HUES64 (cell line): ENCODE measurements around the gene APCDD1L. TPM values are rescaled to one million over a fixed set of nuclear protein-coding genes. Genes with fewer than 3 reads are reported as not detected.

Experiments used
- H3K27ac ChIP-seq: 2 replicates; pipeline ENCODE4 v1.7.0; 2013; ENCODE audit warnings: low read depth, low read length, inconsistent platforms
- H3K27me3 ChIP-seq: 2 replicates; pipeline ENCODE4 v1.6.1; 2013; ENCODE audit warnings: mild to moderate bottlenecking, low read length; ENCODE audit not compliant: insufficient read depth
- H3K36me3 ChIP-seq: 2 replicates; pipeline ENCODE4 v1.6.1; 2013; ENCODE audit warnings: mild to moderate bottlenecking, low read length; ENCODE audit not compliant: insufficient read depth
- H3K4me1 ChIP-seq: 2 replicates; pipeline ENCODE4 v1.6.1; 2013; ENCODE audit warnings: mild to moderate bottlenecking, low read length, moderate library complexity; ENCODE audit not compliant: insufficient read depth
- H3K4me3 ChIP-seq: 2 replicates; pipeline ENCODE4 v1.5.1; 2013; ENCODE audit warnings: mild to moderate bottlenecking, low read length, moderate library complexity
- H3K9ac ChIP-seq: 2 replicates; pipeline ENCODE4 v1.6.1; 2013; ENCODE audit warnings: mild to moderate bottlenecking, low read depth, low read length
- H3K9me3 ChIP-seq: 2 replicates; pipeline ENCODE4 v1.6.1; 2013; ENCODE audit warnings: low read depth, low read length; ENCODE audit not compliant: insufficient read depth
- WGBS: fragments of 150-250, 120-280 bp; methylation state at CpG from one replicate; pipeline ENCODE4 v1.1.7; 2013; ENCODE audit warnings: missing lambda C conversion rate; 5-methylcytosine and 5-hydroxymethylcytosine counted together
- polyA plus RNA-seq, 2 experiments: library from polyadenylated mRNA; stranded (reverse); fragments of 50-300 nt; gene quantifications; one replicate each; pipeline ENCODE4 v1.2.3, GENCODE V29; 2013

APCDD1L gene
- polyA plus RNA-seq (2013, experiment 1 of 2), result 2.1 TPM
- 2.5 TPM for polyA plus RNA-seq (2013, experiment 2 of 2)

DNA sequence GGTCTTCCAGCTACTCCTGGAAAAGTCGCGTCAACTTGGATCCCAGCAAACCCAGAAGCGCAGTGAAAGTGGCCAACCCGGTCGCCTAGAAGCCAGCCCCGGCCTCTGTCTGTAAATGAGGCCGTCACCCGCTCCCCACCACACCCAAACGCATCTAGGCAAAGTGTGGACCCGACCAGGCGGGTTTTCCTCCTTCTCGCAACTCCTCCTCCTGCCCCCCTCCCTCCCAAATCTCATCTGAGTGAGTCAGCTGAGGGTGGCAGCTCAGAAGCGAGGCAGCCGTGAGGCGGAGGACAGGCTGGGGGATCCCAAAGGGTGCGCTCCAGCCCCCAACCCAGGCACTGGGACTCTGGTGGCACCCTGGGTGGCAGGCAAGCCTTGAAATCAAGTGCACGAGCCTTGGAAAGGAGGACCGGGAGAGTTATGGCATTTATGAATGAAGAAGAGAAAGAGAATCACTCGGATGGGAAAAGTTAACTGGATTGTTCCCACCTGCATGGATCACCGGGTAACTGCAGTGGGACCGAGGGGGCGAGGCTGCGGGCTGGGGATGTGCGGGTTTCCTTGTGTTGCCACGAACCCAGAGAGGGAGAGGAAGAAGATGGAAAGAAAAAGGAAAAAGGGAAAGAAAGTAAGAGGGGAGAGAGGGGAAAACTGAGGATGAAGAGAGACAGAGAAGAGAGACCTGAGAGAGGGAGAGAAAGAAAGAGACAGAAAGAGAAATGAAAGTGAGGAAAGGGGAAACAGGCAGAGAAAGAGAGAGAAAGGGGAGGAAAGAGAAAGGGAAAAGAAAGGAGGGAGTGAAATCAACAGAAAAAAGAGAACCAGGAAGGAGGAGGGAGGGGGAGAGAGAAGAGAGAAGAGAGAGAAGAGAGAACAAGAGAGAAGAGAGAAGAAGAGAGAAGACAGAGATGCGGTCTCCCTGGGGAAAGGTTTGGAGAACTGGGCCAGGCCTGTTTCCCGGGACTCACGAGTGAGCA is at the start of gene APCDD1L:
APCDD1L (minus strand) TSS at position 167 of the 980 bp plus-strand sequence. CDS start 692 bp downstream, outside the sequence.
- Histone ChIP-seq H3K36me3 (no peaks in the 10 kb centered on the region), H3K27me3 (peaks cover 57% of the 10 kb centered on the region), H3K9me3 (0 out of 2 replicates have a peak, but pooled peaks cover 2% of the 10 kb centered on the region), H3K27ac (no peak within 1 kb of the TSS), H3K4me1 (no peaks in the 10 kb centered on the region), H3K9ac (no peak within 1 kb of the TSS; the same call in 1 of the 2 replicates), H3K4me3 (peak within 1 kb of the TSS; percentile 61)
- 24% methylated on average over 27 of the region's 28 CpGs for WGBS

DNA sequence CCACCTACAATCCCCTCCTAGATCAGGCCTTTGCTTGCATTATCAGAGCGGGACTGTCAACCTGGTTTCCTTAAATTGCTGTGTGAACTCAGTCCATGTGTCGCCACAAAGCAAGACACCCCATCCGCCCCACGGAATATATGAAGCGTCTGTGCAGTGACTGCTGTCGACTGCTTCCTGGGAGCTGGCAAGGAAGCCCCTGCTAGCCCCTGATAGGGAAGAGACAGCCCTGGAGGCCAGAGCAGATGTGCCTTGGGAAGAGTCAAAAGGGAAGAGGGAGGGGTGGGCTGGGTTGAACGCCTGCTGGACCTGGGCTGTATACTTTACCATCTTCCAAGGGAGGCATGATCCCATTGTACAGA is 44.1 kb upstream of the APCDD1L start:
- WGBS, result 94% methylated on average over 7 of the region's 7 CpGs
- Histone ChIP-seq H3K4me1 (no peaks in the 10 kb centered on the region), H3K27me3 (no peaks in the 10 kb centered on the region), H3K9me3 (no peaks in the 10 kb centered on the region), H3K4me3 (no peak overlapping the region), H3K9ac (no peak overlapping the region), H3K36me3 (no peaks in the 10 kb centered on the region), H3K27ac (no peak overlapping the region)

DNA sequence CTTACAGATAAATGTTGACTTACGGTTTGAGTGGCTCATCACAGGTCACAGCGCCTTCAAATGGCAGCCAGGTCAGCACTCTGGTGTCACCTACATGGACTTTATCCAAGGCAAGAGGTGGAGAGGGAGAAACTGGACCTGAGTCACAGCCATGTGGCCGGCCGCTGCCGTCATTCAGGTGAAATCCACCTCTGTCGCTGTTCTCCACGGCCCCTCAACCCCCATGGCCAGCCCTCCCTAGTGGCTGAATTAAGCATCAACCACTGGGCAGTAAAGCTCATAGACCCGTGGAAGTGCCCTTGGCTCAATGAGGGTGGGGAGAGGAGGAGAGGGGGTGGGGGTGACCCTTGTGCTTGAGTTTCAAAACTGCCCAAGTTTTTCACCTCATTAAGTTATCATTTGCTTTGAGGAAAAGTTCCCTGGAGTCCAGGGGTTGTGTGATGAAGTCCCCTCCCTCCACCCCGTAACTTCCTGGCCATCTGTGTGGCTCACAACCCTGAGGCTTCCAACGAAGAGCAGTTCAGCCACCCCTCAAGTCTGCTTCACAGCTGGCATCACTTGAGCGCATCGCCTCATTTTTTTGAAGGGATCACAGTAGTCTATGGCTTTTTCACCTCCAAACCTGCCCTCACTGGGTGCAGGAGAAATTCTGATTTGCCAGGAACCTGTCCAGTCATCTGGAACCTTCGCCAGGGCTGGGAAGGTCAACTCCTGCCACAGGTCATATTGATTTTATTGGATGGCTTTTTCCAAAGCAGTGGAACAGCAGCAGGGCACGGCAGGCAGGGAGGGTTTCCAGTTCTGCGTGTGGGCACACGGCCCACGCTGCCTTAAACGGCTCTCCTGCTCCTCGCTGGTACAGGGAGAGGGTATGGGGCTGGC is 43.5 kb upstream of the APCDD1L start:
- Histone ChIP-seq H3K4me1 (no peaks in the 10 kb centered on the region), H3K9ac (no peak overlapping the region), H3K36me3 (no peaks in the 10 kb centered on the region), H3K4me3 (no peak overlapping the region), H3K27me3 (no peaks in the 10 kb centered on the region), H3K27ac (no peak overlapping the region), H3K9me3 (no peaks in the 10 kb centered on the region)
- WGBS, result 90% methylated on average over 19 of the region's 19 CpGs

DNA sequence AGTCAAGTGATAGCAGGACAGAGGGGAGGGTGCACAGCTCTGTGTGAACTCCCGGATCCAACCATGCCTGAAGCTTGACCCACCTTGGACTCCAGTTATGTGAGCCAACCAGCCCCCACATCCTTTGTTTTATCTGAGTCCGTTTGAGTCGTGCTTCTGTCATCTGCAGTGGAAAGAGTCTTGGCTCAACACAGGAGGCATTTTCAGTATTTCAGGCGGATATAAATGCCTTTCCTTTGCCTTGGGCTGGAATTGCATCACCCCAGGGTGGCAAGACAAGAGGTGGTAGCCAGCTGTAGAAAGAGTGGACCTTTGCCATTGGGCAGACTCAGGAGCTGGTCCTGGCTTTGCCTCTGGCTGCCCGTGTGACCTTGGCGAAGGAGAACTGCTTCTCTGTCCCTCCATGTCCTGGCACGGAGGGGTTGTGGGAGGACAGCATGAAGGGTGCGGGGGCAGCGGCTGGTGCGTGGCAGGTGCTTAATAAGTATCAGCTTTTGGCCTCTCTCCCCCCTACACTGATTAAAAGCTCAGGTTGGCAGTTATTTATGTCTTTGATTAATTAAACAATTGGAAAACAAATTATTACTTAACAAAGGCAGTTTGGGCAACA is 42.6 kb upstream of the APCDD1L start:
- Histone ChIP-seq H3K9me3 (no peaks in the 10 kb centered on the region), H3K9ac (no peak overlapping the region), H3K27me3 (no peaks in the 10 kb centered on the region), H3K4me3 (no peak overlapping the region), H3K27ac (no peak overlapping the region), H3K4me1 (no peaks in the 10 kb centered on the region), H3K36me3 (no peaks in the 10 kb centered on the region)
- 94% methylated on average over 9 of the region's 10 CpGs for WGBS

DNA sequence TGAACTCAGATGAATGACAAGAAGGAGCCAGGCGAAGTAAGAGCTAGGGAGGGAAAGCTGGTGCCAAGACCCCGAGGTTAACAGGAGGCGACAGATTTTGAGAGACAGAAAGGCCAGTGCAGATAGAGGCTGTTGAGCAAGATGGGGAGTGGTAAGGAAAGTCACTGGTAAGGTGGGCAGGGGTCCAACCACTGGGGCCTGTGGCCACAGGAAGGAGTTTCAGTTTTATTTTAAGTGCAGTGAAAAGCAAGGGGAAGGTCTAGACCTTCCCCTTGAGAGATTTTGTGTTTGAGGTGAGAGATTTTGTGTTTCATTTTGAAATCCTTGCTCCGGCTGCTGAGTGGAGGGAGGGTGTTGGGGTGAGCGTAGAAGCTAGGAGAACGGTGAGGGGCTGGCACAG is 41.8 kb upstream of the APCDD1L start:
- 94% methylated on average over 6 of the region's 6 CpGs for WGBS
- Histone ChIP-seq H3K9ac (no peak overlapping the region), H3K4me3 (no peak overlapping the region), H3K4me1 (no peaks in the 10 kb centered on the region), H3K9me3 (no peaks in the 10 kb centered on the region), H3K27me3 (no peaks in the 10 kb centered on the region), H3K36me3 (no peaks in the 10 kb centered on the region), H3K27ac (no peak overlapping the region)

DNA sequence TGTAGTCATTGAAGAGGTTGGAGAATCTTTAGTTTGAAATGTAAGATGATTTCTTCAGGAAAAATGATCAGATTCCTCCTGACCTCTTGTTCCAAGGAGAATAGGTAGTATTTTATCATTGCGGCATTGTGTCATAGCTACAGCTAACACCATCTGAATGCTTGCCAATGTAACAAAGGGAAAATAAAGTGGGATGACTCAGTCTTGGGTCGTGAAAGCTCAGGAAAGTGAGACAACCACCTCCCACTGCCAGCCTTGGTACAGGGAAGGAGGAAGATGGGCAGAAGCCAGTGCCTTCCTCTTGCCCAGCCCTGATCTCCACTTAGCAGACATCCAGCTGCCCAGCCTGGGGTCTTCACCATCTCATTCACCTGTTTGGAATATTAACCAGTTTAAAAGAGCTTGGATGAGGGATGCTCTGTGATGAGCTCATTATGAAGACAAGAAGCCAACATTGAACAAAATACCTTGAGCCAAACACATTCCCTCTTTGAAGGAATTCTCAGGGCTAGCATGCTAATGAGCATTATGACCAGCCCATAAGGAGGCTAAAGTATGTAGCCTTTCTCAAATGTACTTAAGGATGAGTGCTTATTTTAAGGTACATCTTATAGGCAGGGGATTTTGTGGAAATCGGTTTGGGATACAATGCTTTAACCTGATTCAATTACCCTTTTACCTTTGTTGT is 40.0 kb upstream of the APCDD1L start:
- no peak overlapping the region for H3K27ac ChIP-seq
- H3K4me3 ChIP-seq, result no peak overlapping the region
- H3K9me3 ChIP-seq, result 0 out of 2 replicates have a peak, but pooled peaks cover 2% of the 10 kb centered on the region
- no peaks in the 10 kb centered on the region for H3K4me1 ChIP-seq
- H3K27me3 ChIP-seq, result no peaks in the 10 kb centered on the region
- WGBS, result 78% methylated on average over 3 of the region's 3 CpGs
- no peak overlapping the region for H3K9ac ChIP-seq
- H3K36me3 ChIP-seq, result no peaks in the 10 kb centered on the region

DNA sequence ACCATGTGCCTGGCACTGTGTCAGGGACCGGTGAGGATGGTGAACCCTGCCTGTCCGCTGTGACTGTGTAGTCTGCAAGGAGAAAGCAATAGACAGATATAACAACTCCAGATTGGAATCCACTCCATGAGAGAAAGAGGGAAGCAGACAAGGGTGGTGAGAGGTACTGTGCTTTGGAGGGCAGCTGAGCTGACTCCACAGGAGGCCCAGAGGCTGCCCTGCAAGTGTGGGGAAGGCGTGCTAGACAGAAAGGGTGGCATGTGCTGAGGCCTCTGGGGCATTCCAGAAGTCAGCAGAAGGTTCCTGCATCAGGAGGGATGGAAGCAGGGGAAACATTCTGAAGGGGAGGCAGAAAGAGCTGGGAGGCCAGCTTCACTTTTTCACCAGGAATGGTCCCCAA is 39.3 kb upstream of the APCDD1L start:
- Histone ChIP-seq H3K4me3 (no peak overlapping the region), H3K4me1 (no peaks in the 10 kb centered on the region), H3K9ac (no peak overlapping the region), H3K27ac (no peak overlapping the region), H3K36me3 (no peaks in the 10 kb centered on the region), H3K9me3 (0 out of 2 replicates have a peak, but pooled peaks cover 2% of the 10 kb centered on the region), H3K27me3 (no peaks in the 10 kb centered on the region)
- 93% methylated on average over 3 of the region's 3 CpGs for WGBS

DNA sequence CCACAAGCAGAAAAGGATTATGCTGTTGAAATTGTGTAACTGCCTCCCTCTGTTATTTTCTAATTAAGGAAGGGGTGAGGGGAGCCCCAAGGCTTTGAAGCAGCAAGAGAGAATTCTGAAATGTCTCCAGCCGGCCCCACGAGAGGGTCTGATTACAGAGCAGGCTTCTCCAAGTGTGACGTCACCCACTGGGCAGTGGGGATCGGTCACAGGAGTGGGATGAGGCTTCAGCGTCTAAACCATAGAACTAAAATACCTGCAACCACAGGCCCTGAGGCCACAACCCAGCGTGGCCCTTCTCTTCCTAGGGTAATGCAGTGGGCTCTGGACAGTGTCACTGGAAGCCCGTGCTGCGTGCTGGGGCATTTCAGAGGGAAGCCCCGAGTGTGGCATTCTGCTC is 38.6 kb upstream of the APCDD1L start:
- no peaks in the 10 kb centered on the region for H3K4me1 ChIP-seq
- H3K9me3 ChIP-seq, result 0 out of 2 replicates have a peak, but pooled peaks cover 2% of the 10 kb centered on the region
- 93% methylated on average over 9 of the region's 9 CpGs for WGBS
- no peak overlapping the region for H3K4me3 ChIP-seq
- H3K27me3 ChIP-seq, result no peaks in the 10 kb centered on the region
- H3K36me3 ChIP-seq, result no peaks in the 10 kb centered on the region
- H3K9ac ChIP-seq, result no peak overlapping the region
- H3K27ac ChIP-seq, result no peak overlapping the region

DNA sequence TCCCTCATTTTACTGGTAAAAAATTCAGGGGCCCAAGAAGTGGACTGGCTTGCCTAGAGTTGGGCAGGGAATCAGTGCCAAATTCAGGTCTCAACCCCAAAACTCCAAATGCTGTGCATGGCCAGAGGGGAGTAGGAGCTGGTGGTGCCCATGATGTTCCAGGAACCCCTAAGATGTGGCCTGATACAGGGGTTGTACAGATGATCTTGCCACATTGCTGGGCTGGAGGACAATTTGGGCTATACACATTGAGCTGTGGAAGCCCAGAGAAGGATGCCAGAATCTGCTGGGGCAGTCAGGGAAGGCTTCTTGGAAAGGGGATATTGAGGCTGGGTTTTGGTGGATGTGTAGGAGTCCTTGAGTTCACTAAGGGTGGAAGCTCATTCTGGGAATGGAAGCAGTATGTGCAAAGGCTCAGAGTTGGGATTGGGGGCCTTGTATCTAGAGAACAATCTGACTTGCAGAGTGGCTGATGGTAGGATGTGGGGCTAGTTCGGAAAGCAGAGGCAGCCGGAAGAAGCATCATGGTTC is 38.0 kb upstream of the APCDD1L start:
- H3K9ac ChIP-seq, result no peak overlapping the region
- no peaks in the 10 kb centered on the region for H3K4me1 ChIP-seq
- H3K36me3 ChIP-seq, result no peaks in the 10 kb centered on the region
- H3K9me3 ChIP-seq, result 0 out of 2 replicates have a peak, but pooled peaks cover 2% of the 10 kb centered on the region
- no peak overlapping the region for H3K27ac ChIP-seq
- no peaks in the 10 kb centered on the region for H3K27me3 ChIP-seq
- H3K4me3 ChIP-seq, result no peak overlapping the region
- whole genome bisulfite sequencing, result 87% methylated on average over 2 of the region's 2 CpGs

DNA sequence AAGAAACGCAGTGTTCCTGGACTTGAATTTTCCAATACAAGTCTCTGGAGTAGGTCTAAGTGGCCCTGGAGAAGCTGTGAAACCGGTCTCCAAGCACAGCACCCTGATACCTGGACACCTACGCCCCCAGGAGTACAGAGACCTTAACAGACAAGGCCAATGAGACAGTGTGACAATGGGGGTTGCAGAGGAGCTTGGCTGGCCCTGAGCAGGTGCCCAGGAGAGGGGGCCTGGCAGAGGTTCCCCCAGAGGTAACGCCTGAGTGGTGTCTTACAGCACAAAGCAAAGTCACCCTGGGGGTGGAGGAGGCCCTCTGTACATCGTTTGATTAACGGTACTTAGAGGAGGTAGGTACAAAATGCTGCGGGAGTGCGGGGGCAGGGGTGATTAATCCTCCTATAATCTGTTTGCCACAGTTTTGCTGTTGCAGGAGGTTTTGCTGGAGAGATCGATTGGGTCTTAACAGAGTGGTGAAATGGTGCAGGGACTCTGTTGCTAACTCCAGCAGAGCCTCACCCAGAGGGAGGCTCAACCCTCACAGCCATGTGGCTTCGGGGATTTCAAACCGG is 37.3 kb upstream of the APCDD1L start:
- WGBS, result 92% methylated on average over 11 of the region's 11 CpGs
- Histone ChIP-seq H3K9me3 (0 out of 2 replicates have a peak, but pooled peaks cover 2% of the 10 kb centered on the region), H3K4me1 (no peaks in the 10 kb centered on the region), H3K27ac (no peak overlapping the region), H3K9ac (no peak overlapping the region), H3K4me3 (no peak overlapping the region), H3K36me3 (no peaks in the 10 kb centered on the region), H3K27me3 (no peaks in the 10 kb centered on the region)
